ENCODE data around the gene CKS1B.

Gene CKS1B

GRCh38 chr1:154958036-154958435 lies 16.4 kb upstream of the CKS1B start:
- Mint-ChIP-seq H3K4me3 (no peak overlapping the region), H3K27me3 (no peaks in the 10 kb centered on the region), H3K9me3 (no peaks in the 10 kb centered on the region), H3K4me1 (peaks cover 70% of the 10 kb centered on the region), H3K36me3 (peaks cover 2% of the 10 kb centered on the region), H3K27ac (no peak overlapping the region)

GRCh38 chr1:154958681-154959425 lies 15.6 kb upstream of the CKS1B start:
- Mint-ChIP-seq H3K27me3 (no peaks in the 10 kb centered on the region), H3K9me3 (no peaks in the 10 kb centered on the region), H3K36me3 (peaks cover 4% of the 10 kb centered on the region), H3K4me1 (peaks cover 67% of the 10 kb centered on the region), H3K27ac (peak overlapping the region; percentile 77), H3K4me3 (no peak overlapping the region)

- peaks cover 5% of the 10 kb centered on the region for H3K36me3 Mint-ChIP-seq
- no peak overlapping the region for H3K27ac Mint-ChIP-seq
- no peaks in the 10 kb centered on the region for H3K27me3 Mint-ChIP-seq
- H3K9me3 Mint-ChIP-seq: no peaks in the 10 kb centered on the region
- H3K4me1 Mint-ChIP-seq: peaks cover 62% of the 10 kb centered on the region
- H3K4me3 Mint-ChIP-seq: peak overlapping the region; percentile 59
Observed at GRCh38 chr1:154959426-154959780, 15.1 kb upstream of the CKS1B start.

GRCh38 chr1:154960446-154961136 lies 13.9 kb upstream of the CKS1B start:
- Mint-ChIP-seq H3K36me3 (peaks cover 6% of the 10 kb centered on the region), H3K27ac (peak overlapping the region; percentile 81), H3K4me1 (peaks cover 50% of the 10 kb centered on the region), H3K27me3 (no peaks in the 10 kb centered on the region), H3K4me3 (peak overlapping the region; percentile 90), H3K9me3 (no peaks in the 10 kb centered on the region)

GRCh38 chr1:154961207-154962155 lies 13.0 kb upstream of the CKS1B start, which contains the start of gene PYGO2:
Gene PYGO2, minus strand, starts transcription at chr1:154961782. Its CDS starts 206 bp downstream, at chr1:154961576.
- peaks cover 41% of the 10 kb centered on the region for H3K4me1 Mint-ChIP-seq
- H3K27ac Mint-ChIP-seq: peak within 1 kb of the TSS; percentile 90
- H3K4me3 Mint-ChIP-seq: peak within 1 kb of the TSS; percentile 90
- peaks cover 7% of the 10 kb centered on the region for H3K36me3 Mint-ChIP-seq
- H3K27me3 Mint-ChIP-seq: no peaks in the 10 kb centered on the region
- no peaks in the 10 kb centered on the region for H3K9me3 Mint-ChIP-seq

- no peaks in the 10 kb centered on the region for H3K27me3 Mint-ChIP-seq
- H3K27ac Mint-ChIP-seq: peak overlapping the region; percentile 90
- peaks cover 7% of the 10 kb centered on the region for H3K36me3 Mint-ChIP-seq
- no peaks in the 10 kb centered on the region for H3K9me3 Mint-ChIP-seq
- H3K4me3 Mint-ChIP-seq: peak overlapping the region; percentile 86
- peaks cover 33% of the 10 kb centered on the region for H3K4me1 Mint-ChIP-seq
Observed at GRCh38 chr1:154962156-154962749, 12.2 kb upstream of the CKS1B start.

- Mint-ChIP-seq H3K9me3 (no peaks in the 10 kb centered on the region), H3K36me3 (peaks cover 7% of the 10 kb centered on the region), H3K27ac (peak overlapping the region; percentile 90), H3K27me3 (no peaks in the 10 kb centered on the region), H3K4me1 (peaks cover 32% of the 10 kb centered on the region), H3K4me3 (peak overlapping the region; percentile 86)
Observed at GRCh38 chr1:154962795-154963330, 11.6 kb upstream of the CKS1B start.

GRCh38 chr1:154963643-154964042 lies 10.8 kb upstream of the CKS1B start:
- no peaks in the 10 kb centered on the region for H3K27me3 Mint-ChIP-seq
- H3K27ac Mint-ChIP-seq: peak overlapping the region; percentile 43

GRCh38 chr1:154964359-154964758 lies 10.1 kb upstream of the CKS1B start:
- Mint-ChIP-seq H3K36me3 (peaks cover 5% of the 10 kb centered on the region), H3K9me3 (no peaks in the 10 kb centered on the region), H3K27ac (no peak overlapping the region), H3K27me3 (no peaks in the 10 kb centered on the region), H3K4me3 (no peak overlapping the region), H3K4me1 (peaks cover 34% of the 10 kb centered on the region)

More at GRCh38 chr1:154963643-154964042, 10.8 kb upstream of the CKS1B start:
- Mint-ChIP-seq H3K4me3 (no peak overlapping the region), H3K9me3 (no peaks in the 10 kb centered on the region), H3K4me1 (peaks cover 29% of the 10 kb centered on the region), H3K36me3 (peaks cover 5% of the 10 kb centered on the region)

- Mint-ChIP-seq H3K4me3 (no peak overlapping the region), H3K9me3 (no peaks in the 10 kb centered on the region), H3K4me1 (peaks cover 36% of the 10 kb centered on the region), H3K27ac (no peak overlapping the region), H3K27me3 (no peaks in the 10 kb centered on the region), H3K36me3 (peaks cover 7% of the 10 kb centered on the region)
Observed at GRCh38 chr1:154966111-154966510, 8.4 kb upstream of the CKS1B start.

GRCh38 chr1:154967331-154967950 lies 7.0 kb upstream of the CKS1B start:
- no peaks in the 10 kb centered on the region for H3K27me3 Mint-ChIP-seq
- peaks cover 43% of the 10 kb centered on the region for H3K4me1 Mint-ChIP-seq
- H3K9me3 Mint-ChIP-seq: no peaks in the 10 kb centered on the region
- no peak overlapping the region for H3K4me3 Mint-ChIP-seq
- H3K27ac Mint-ChIP-seq: no peak overlapping the region
- peaks cover 7% of the 10 kb centered on the region for H3K36me3 Mint-ChIP-seq

- peak overlapping the region; percentile 59 for H3K27ac Mint-ChIP-seq
- peaks cover 6% of the 10 kb centered on the region for H3K36me3 Mint-ChIP-seq
Observed at GRCh38 chr1:154968731-154969130, 5.8 kb upstream of the CKS1B start.

GRCh38 chr1:154969246-154969645 lies 5.2 kb upstream of the CKS1B start:
- no peaks in the 10 kb centered on the region for H3K27me3 Mint-ChIP-seq
- peak overlapping the region; percentile 30 for H3K4me3 Mint-ChIP-seq
- peaks cover 4% of the 10 kb centered on the region for H3K36me3 Mint-ChIP-seq
- H3K4me1 Mint-ChIP-seq: peaks cover 38% of the 10 kb centered on the region
- no peaks in the 10 kb centered on the region for H3K9me3 Mint-ChIP-seq
- peak overlapping the region; percentile 79 for H3K27ac Mint-ChIP-seq

More at GRCh38 chr1:154968731-154969130, 5.8 kb upstream of the CKS1B start:
- Mint-ChIP-seq H3K27me3 (no peaks in the 10 kb centered on the region), H3K9me3 (no peaks in the 10 kb centered on the region), H3K4me1 (peaks cover 40% of the 10 kb centered on the region), H3K4me3 (no peak overlapping the region)

- H3K27me3 Mint-ChIP-seq: no peaks in the 10 kb centered on the region
- no peak overlapping the region for H3K4me3 Mint-ChIP-seq
- peaks cover 4% of the 10 kb centered on the region for H3K36me3 Mint-ChIP-seq
- H3K9me3 Mint-ChIP-seq: no peaks in the 10 kb centered on the region
- H3K4me1 Mint-ChIP-seq: peaks cover 38% of the 10 kb centered on the region
- H3K27ac Mint-ChIP-seq: no peak overlapping the region
Observed at GRCh38 chr1:154969860-154970452, 4.5 kb upstream of the CKS1B start.

All from activated naive CD4-positive, alpha-beta T cell treated with anti-CD3 and anti-CD28 coated beads, Interleukin-2, amount 50 U/mL, for 24 hours (primary cell).